Stimulated activated CD4-positive, alpha-beta T cell treated with anti-CD3 and anti-CD28 coated beads, Interleukin-2, amount 100 ng/mL, for 24 hours (primary cell): Measurements from ENCODE around the gene SHMT2.

Source experiments
- DNase-seq, 2 donors: peaks; one replicate each; pipeline ENCODE4 v3.0.0-alpha.2; 2020

Gene SHMT2

DNA sequence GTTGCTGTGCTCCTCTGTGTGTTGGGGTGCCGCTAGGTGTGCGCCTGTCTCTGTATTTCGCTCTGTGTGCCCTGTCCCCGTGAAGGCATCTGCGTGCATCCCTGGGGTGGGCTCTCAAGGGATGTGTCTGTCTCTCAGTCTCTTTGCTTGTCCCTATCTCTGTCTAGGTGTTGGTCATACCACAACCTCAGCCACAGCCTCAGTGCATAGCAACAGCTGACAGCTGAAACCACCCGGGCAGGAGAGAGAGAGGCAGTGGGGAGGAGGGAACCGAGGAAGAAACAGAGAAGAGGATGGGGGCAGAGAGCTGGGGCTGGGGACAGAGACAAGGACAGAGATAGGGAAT, 13.9 kb upstream of the SHMT2 start:
- peak in 1 of 2 donors; percentile 22 for DNase-seq

GRCh38 chr12:57216014-57216911, 13.2 kb upstream of the SHMT2 start, which contains the start of gene NXPH4:
Gene NXPH4, plus strand, starts transcription at chr12:57216794. Its CDS starts 176 bp downstream, at chr12:57216970.
- peak; percentile 62 to 72 for DNase-seq

- peak; percentile 24 to 31 for DNase-seq
Observed at GRCh38 chr12:57216921-57217879, 12.3 kb upstream of the SHMT2 start.

DNA sequence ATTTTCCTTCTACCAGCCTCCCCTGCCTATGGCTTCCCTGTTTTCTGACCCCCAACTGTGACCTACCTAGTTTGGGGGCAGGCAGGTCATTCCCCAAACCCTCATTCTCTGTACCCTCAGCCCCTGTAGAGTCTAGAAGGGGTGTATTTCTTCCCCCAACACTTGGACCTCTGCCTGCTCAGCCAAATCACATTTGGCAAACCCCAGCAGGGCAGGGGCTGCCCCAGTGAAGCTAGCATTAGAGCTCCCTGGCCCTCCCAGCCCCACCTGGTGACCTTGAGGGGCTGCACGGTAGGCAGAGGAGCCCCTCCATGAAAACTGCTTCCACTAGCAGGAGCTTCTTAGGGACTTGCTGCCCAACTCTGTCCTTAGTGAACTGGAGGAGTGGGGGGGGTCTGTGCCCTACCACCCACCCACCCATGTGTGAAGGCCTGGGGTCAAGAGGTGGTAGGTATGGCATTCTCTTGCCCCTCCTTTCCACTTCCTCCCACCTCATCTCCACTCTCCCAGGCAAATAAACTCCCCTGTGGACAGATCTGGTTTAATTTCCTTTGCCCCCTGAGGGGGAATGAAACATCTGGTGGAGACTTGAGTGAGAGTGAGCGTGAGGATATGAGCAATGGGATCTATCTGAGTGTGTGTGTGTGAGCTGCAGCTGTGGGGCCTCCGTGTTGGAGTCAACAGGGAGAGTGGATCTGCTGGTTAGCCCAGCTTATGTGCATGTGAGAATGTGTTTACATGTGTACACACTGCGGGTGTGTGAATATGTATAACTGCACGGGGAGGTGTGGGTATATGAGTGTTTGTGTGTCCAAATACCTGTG, 11.3 kb upstream of the SHMT2 start:
- DNase-seq: no peak

- no peak for DNase-seq
Observed at GRCh38 chr12:57219205-57219992, 10.1 kb upstream of the SHMT2 start.

- no peak for DNase-seq
Observed at GRCh38 chr12:57219993-57220754, 9.3 kb upstream of the SHMT2 start.

GRCh38 chr12:57220770-57221168, 8.7 kb upstream of the SHMT2 start:
- no peak for DNase-seq

- DNase-seq: no peak
Observed at GRCh38 chr12:57221169-57221917, 8.2 kb upstream of the SHMT2 start.

DNA sequence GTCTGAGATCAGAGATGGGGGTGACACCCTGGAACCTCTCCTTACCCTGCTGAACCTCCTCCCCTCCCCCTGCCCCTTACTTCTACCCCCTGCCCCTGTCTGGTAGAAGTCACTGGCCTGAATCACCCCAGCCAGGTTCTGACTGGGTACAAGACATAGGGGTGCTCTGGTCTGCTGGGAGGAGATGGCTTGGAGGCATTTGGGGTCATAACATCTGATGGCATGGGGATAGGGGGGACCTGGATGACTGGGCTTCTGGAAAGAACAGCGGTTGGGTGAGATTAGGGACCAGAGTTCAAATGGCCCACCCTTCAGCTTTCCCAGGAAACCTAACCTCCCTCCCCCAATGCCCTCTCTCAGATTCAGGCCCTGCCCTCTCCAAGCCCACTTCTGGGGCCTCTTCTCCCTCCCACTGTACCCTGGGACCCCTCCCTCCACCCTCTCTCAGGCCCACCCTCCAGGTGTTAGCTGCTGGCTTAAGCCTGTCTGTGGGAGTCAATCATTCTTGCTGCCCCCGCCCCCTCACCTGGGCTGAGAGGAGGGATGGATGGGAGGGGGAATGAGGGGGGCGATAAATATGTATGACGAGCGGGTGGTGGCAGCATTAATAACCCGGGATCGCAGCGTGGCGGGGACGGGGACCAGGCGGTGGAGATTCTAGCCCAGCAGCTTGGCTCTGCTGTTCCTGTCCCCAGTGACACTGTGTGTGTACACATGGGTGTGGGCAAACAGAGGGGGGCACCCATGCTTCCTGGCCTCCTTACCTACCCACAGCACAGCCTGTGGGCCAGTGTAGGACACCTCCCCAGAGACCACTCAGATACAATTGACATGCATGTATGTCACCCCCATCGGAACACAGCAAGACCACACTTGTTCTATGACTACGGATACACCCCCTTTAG, 7.0 kb upstream of the SHMT2 start:
- DNase-seq: no peak

GRCh38 chr12:57223191-57224165, 6.0 kb upstream of the SHMT2 start:
- DNase-seq: no peak

GRCh38 chr12:57224278-57224972, 5.1 kb upstream of the SHMT2 start:
- no peak for DNase-seq

- DNase-seq: peak; percentile 57 to 76
Observed at GRCh38 chr12:57224973-57225679, 4.4 kb upstream of the SHMT2 start.

GRCh38 chr12:57225680-57226210, 3.8 kb upstream of the SHMT2 start:
- no peak for DNase-seq

DNA sequence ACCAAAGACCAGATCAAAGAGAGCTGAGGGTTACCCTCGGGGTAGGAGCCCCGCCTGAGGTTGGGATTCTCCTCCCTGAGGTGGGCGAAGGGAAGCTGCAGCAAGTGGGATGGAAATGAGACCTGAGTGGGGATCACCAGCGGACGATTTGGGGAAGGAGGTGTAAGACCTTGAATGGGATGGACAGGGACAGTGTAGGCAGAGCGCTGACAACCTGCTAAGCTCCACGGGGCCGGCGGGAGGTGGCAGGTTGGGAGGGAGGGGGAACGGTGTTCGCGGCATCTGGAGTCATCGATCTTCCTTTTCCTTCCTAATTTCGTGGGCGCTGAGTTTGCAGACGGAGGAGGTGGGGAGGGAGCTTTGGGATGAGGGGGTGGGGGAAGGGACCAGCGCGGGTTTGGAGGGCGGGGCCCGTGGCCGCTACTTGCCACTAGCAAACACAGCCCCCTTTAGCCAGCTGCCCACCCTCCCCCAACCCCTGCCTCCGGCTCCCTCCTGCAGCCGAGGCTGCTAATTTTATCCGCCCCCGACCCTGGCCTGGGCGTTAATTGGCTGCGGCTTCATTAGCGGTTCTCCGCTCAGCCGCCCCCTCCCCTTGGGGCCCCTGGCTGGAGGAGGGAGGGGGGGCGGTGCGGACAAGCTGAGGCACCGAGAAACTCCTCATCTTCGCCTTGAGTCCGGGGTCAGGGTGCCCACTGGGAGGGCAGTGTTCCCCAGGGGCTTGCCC, 2.8 kb upstream of the SHMT2 start:
- no peak for DNase-seq

DNA sequence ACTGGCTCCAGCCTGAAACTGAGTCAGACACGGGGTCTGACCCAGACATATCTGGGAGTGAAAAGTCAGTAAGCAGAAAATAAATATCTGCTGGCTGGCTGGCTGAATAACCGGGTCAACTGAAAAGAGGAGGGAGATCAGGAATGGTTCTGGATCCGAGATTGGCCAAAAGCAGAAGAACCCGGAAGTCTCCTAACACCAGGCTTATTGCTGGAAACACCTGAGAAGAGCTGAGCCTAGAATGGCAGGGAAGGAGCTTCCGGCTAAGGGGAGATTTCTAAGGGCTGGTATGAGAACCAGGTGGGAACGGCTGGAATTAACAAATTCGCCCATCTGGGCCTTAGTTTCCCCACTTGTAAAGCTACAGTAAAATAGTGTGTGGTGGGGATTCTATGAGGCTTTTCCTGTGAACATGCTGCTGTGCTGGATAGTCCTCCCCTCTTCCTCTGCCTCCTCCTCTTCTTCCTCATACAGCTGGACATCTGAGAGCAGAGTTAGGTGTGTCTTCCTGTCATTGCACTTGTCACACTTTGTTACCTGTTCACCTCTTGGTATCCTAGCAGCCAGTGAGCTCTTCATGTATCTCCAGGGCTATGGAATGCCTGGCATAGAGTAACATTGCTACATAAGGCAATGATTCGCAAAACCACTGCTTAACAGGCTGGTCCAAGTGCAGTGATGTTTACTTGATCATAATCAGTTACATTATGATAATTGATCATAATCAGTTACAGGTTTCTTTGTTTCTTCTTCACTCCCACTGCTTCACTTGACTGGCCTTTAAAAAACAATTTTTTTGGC, 2.0 kb upstream of the SHMT2 start:
- no peak for DNase-seq
